Erythroblast (primary cell): Measurements from ENCODE around the gene EHMT1.

ENCODE experiments used
- GATA1 ChIP-seq: IDR thresholded peaks from 2 replicates; pipeline ENCODE4 v1.6.1; 2011; ENCODE audit warnings: low read depth, mild to moderate bottlenecking, control low read depth, low read length, moderate library complexity
- POLR2A ChIP-seq: IDR thresholded peaks from 2 replicates; pipeline ENCODE4 v1.6.1; 2011; ENCODE audit warnings: mild to moderate bottlenecking, low read length

GRCh38 chr9:137880160-137880975 lies 261.6 kb downstream of the EHMT1 start:
- TF ChIP-seq POLR2A, result no peak
- no peak for TF ChIP-seq GATA1
